Activated CD4-positive, alpha-beta T cell treated with anti-CD3 and anti-CD28 coated beads for 4 hours (primary cell): ENCODE results near the gene RACGAP1.
"Not testable (repeated sequence)": the region's sequence is repeated elsewhere in the genome, so short reads cannot be mapped to it uniquely, and the experiment has no call there.

Experiments
- DNase-seq, 2 donors: peaks; one replicate each; pipeline ENCODE4 v3.0.0-alpha.2; 2020

RACGAP1 gene

DNA sequence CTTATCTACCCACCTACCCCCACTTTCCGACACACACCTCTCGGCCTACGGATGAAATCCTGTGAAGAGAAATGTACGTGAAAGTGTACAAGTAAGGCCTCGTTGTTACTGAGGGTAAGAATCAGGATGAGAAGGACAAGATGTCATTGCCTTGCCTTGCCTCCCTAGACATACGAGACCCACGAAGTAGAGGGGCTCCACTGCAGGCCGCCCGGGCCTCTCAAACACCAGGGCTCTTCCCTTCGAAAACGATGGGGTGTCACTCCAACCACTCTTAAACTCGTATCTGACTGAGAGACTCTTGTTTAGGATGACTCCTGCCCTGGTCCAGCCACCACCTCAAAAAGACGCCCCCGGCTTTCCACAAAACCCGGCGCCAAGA lies 498 bp downstream of the RACGAP1 start:
- peak in 1 of 2 donors; percentile 5 for DNase-seq

DNA sequence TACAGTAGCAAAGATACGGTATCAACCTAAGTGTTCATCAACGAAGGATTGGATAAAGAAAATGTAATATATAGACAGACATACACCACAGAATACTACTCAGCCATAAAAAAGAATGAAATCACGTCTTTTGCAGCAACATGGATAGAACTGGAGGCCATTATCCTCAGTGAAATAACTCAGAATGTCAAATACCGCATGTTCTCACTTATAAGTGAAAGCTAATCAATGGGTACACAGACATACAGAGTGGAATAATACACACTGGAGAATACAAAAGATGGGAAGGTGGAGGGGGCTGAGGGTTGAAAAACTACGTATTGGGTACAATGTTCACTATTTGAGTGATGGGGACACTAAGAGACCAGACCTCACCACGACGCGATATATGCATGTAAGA lies 1.1 kb downstream of the RACGAP1 start:
- no peak for DNase-seq

DNA sequence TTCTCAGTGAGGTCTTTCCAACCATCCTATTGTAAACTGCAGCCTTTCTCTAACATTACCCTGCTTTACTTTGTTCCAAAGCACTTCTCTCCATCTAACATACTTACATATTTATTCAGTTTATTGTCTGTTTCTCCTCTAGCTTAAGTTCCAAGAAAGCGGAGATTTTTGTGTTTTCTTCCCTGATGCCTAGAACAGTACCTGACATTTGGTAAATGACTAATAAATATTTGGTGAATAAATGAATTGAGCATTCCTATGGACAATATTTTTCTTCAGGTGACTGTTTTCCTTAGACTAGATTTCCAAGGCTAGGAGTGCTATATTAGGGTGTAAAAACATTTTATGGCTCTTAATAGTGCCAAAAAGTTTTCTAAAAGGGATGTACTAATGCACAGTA lies 2.4 kb downstream of the RACGAP1 start:
- no peak for DNase-seq

DNA sequence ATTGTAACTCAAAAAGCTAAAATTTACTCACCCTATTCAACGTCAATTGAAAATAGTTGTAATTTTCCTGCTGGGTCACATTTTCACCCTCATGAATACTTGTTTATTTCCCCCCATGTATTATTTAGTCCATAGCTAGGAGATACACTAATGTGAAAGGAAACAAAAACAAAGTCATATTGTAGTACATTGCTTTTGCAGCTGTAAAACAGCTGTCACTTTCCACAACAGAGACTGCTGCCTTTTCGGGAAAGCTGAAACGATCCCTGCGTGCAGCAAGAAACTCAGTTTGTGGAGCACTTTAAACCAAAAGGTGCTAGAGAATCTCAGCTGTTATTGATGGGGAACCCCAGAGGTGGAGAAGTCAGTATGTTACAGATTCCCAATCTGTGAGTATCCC lies 4.3 kb downstream of the RACGAP1 start:
- DNase-seq, result no peak

DNA sequence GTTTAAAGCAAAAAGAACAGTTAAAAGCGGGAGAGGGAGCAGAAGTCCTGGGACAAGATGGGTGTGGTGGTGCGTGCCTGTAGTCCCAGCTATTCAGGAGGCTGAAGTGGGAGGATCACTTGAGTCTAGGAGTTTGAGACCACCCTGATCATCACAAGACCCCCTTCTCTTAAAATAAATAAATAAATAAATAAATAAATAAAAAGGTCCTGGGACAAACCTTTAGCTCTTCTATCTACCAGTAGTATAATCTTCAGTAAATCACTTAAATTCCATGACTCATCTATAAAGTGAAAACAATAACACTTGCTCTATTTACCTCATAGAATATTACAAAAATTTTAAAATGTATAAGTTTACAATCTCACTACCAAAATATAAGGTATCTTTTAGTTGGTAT lies 5.8 kb downstream of the RACGAP1 start:
- no peak for DNase-seq

DNA sequence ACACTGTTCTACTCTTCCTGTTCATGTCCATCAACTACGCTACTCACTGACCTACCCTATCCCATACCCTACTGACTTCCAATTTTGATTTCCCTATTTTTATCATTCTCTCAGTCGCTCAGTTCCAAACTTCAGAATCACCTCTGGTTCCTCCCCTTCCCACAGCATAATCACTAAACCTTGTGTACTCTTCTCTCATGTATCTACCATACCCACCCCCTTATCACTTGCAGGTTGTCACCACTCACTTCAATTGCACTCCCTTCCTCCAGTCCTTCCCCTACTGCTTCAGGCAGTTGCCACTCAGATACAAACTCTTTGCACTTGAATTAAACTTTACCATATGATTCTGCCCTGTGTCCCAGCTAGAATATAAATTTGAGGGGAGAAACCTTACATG lies 6.3 kb downstream of the RACGAP1 start:
- no peak for DNase-seq

DNA sequence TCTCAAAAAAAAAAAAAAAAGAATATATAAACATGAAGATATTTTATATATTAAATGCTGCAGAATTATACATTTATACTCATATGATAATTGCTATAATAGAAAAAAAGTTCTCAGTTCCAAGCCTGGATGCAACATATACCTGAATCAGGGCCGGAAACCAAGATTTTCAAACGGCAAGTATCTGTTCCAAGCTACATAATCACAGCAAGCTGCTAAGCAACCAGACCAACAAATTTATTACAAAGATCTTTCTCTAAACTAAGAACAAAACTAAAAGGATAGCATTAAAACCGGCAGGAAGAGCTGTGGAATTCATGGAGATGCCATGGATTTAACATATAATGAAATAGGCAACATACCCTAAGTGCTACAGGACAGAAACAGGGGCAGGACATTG lies 7.1 kb downstream of the RACGAP1 start:
- DNase-seq, result no peak

DNA sequence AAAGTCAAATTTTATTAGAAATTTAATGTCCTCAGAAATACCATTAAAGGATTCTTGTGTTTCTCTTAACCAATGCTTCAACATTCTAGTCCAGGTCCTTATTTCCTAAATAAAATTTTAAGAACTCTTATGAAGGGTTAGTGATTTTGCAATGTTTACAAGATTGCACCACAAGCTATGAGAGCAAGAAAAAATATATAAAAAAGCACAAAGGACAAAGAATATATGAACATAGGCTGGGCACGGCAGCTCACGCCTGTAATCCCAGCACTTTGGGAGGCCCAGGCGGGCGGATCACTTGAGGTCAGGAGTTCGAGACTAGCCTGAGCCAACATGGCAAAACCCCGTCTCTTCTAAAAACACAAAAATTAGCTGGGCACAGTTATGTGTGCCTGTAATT lies 7.7 kb downstream of the RACGAP1 start:
- DNase-seq, result no peak

DNA sequence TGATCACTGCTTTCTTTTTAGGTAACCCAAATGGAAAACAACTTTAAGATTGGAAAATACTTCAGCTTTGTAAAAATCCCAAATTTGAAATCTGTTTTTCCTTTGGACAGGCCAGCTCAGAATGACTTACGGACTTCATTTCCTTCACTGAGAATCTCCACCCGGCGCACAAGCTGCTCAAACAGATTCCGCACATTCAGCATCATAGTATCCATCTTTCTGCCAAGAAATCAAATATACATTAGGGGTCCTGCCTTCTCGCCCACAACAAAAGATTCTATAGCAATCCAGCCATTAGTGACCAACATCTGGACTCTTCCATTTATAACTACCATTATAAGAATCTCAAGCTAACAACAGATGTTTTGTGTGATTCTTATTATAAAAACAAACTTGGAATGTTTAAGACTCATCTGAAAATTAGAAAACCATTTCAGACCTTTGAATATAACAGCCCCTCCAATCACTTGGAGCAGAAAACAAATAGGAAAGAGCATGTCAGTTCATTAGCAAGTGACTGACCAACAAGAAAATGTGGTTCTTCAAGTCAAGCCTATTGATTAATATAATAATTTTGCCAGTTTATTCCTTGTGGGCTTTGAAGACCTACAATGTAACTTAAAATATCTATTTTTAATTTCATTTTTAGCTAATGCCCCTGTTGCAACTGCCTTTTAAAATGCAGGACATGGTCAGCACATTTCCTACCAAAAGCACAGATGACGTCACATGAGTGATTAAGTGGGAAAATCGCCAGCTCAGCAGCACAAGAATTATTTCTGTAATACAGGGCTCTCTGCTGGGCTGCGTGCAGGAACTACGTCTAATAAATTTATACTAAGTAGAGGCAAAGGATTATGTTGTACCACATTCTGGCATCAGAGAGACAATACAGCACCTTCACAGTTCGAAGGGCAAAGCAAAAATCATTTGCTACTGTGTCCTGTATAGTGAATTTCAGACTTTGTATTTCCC lies 8.5 kb downstream of the RACGAP1 start:
- no peak for DNase-seq

DNA sequence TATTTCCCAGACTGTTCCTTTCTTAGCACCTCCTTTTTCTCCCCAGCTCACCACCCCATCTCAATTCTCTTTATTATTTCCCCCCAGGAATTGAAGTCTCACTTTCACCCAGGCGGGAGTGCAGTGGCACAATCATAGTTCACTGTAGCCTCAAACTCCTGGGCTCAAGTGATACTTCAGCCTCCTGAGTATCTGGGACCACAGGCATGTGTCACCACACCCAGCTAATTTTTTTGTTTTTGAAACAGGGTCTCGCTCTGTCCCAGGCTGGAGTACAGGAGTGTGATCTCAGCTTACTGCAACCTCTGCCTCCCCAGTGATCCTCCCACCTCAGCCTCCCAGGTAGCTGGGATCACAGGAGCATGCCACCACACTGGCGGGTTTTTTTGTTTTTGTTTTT lies 11.0 kb downstream of the RACGAP1 start:
- no peak for DNase-seq

DNA sequence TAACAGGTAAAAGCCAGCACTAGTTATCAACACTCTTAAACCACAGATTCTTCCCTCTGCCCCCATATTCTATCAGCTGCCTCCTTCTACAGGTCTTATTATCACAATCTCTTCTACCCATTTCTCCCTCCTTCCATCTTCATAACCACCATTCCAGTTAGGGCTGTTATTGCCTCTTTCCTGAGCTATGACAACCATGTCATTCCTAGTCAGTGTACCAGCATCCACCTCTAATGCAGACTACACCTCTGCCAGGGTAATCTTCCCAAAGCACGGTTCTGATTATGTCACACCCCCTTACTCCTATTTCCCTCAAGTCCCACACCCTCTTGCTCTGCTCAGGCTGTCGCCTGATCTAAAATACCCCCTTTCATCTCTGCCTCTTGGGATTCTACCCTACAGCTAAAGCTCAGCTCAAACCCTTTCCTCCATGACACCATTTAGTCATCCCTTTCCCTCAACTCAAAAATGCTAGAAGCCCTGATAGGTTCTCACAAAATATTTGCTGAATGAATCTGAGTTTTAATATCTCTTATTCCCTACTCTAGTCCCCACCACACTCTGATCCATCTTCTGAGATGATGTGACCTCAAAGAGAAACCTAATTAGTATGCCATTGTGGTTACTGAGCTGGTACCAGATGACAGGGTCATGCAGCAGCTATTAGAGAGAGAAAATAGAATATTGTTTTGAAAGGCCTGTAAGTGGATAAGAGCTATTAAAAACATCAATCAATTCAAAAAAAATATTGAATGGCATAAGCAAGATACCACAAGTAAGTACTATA lies 11.7 kb downstream of the RACGAP1 start:
- DNase-seq, result no peak

DNA sequence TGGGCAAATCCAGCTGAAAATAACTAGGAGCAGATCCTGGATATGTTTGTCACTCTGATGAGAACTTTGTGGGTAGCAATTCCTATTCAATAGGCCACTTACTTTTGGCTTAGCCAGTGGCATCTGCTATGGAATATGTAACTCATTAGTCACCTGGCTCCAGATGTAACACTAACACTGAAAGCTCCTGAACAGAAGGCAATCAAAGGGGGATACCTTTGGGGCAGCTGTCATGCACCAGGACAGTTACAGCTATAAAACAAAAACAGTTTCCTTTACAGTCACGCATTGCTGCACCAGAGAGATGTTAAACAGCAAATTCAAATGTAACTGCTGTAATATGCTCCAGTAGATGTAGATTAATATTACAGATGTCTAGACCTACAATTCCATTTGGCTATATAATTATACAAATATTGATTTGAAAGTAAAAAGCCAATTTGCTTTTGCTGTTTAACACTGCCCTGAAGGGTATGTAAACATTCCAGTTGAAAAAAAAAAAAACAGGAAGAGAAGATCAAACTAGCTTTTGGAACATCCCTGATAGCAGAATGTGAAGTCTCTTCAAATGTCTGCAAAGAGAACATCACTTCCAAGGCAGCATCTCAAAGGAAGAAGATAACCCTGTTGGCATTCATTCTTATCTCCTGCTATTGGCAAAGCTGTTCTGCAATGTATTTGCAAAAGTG lies 18.4 kb downstream of the RACGAP1 start:
- DNase-seq, result no peak

DNA sequence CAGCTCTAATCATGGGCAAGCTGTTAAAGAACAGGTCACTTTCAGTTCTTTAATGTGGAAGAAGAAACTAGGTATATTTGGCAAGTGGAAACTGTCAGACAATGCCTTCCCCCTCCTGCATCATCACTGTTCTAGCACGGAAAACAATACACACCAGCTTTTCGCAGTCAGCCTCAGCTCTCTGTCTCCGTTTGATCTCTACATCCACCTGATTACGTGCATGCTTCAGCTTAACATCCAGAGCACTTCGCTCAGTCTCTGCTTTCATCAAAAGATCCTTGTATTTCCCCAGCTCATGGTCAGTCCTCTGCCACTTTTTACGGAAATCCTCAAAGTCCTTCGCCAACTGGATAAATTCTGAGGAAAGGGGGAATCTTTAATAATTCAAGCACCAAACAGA lies 19.0 kb downstream of the RACGAP1 start:
- no peak for DNase-seq

DNA sequence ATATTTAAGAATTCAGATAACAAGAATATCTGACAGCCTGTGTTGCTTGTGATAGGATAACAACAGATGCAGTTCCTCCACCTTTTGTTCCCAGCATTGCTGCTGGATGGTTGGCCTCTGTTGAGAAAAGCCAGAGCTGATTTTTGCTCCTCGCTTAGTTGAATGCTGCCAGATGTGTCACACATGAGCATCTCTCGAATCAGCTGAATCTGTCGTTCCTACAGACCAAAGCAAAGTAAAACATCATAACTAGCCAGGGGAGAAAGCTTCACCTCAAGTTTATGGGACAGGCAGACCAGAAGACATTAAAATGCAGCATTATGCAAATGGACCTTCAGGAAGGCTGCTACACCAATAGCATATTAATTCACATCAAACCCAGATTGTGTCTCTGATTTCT lies 20.1 kb downstream of the RACGAP1 start:
- DNase-seq, result no peak

DNA sequence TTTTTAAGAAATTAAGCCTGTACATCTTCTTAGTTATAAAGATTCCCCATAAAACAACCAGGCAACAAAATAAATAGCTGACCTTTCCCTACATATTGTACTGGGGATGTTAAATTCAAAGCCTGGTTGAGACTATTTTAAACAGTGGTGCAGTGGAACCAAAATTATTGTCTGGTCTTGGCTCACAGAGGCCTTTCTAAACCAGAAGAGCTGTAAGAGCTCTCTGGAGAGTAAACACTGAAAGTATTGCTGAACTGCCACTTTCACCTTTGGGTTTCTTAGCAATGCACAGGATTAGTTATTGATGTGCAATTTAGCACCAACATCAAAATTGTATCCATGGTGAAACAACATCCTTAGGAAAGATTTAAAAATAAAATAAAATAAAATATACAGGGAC lies 20.6 kb downstream of the RACGAP1 start:
- no peak for DNase-seq

DNA sequence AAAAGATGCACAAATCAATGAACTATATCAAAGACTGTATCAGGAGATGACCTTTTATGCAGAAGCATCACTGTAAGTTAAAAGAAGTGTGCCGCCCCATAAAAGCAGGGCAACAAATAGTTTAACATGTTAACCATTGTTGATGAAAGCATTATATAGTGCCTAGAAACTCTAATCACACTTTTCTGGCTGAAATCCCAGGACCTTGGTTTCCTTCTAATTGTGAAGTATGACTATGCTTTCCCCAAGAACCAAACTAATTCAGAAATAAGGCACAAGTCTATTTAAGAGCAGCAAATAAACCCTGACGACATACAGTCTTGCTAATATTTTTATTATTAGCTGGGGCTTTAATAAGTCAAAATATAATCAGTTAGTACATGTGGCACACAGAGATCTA lies 21.7 kb downstream of the RACGAP1 start:
- DNase-seq, result no peak

DNA sequence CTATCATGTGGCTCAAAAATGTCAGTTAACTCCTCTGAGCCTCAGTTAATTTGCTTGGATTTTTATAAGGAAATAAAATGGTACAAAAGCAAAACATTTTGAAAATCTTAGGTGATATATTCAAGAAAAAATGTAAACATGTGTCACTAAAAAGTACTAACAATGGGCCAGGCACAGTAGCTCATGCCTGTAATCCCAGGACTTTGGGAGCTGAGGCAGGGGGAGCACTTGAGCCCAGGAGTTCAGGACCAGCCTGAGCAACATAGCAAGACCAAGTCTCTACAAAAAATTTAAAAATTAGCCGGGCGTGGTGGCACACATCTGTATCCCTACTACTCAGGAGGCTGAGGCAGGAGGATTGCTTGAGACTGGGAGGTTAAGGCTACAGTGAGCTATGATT lies 26.8 kb downstream of the RACGAP1 start:
- no peak for DNase-seq

DNA sequence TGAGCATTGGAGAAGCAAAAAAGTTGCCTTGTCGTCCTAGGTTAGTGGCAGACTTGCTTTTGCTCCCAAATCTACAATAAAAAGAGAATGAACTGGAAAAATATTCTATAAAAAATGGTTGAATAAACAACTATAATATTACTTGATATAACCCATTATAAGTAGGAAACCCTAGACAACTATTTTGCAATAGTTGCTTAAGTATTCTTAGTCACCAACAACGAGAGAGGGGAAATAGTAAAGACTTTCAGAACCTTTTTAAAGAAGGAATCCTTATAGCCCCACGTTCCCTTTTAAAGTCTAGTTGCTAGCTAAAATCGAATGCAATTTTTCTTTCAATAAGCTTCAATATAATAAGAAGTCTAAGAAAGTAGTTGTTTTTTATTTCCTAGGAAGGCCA lies 35.0 kb downstream of the RACGAP1 start:
- no peak for DNase-seq

DNA sequence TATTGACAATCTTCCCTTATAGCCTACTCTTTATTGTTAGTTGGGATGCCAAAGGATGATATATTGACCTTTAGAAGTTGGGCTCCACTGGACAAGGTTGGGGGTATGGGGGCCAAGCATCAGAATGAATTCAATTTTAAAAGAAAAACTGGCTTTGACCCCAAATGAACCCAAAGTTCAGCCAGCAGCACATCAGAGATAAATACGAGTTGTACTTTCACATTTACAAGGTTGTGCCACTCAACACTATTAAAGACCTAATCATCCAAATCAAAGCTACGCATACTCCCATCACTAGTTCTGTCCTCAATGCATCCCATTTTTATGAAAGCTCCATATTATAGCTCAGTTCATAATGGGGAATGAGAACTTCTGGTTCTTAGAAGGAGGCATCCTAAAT lies 35.9 kb downstream of the RACGAP1 start:
- DNase-seq, result not testable (repeated sequence)

DNA sequence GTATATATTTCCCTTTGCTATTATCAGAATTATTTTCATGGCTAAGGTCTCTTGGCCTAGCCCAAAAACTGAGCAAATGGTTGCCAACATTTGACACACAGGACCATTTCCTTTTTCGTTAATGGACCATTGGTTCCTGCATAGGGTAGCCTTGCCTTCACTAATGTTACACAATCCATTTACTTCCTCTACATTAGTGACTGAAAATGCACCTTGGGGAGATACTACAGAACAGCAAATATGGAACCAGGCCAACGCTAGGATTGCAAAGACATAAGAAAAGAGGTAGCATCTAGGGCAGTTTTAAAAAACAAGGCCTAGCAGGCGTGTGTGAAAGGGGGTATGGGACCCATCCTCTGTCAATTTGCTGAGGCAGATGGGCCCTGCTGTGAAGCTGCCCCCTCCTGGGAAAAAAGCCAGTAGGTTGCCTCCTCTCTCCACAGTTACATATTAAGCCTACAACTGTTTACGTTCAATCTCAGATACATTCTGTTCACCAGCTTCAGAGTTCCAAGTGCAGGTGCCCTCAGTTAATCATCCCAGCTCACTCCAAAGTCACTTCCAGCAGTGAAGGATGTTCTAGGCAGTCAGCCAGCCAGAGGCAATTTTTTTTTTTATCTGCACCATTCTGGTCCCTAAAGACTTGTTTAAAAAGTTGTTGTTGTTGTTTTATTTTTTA lies 37.5 kb downstream of the RACGAP1 start:
- DNase-seq, result no peak

DNA sequence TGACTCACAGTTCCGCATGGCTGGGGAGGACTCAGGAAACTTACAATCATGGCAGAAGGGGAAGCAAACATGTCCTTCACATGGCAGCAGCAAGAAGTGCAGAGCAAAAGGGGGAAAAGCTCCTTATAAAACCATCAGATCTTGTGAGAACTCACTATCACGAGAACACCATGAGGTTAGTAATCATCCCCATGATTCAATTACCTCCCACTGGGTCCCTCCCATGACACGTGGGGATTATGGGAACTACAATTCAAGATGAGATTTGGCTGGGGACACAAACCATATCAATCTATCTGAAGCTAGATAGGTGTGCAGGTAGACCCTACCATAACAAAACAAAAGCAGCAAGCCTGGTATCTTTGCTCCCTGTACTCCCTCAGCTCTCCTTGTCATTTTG lies 38.8 kb downstream of the RACGAP1 start:
- DNase-seq, result not testable (repeated sequence)

DNA sequence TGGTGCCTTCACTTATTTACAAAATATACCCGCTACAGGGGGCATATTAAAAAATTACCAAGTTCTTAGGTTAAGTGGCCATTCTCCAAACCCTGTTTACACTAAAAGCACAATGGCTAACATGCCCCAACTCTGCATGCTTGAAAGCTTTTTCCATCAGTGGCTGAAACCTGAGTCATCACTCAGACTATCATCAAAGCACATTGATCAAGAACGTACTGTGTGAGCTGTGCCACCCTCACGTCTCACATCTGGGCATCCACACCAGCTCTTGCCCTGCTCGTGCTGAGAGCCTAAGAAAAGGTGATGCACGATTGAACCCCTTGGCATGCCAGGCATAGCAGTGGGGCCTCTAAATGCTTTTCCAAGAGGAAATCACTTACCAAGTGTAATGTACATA lies 39.3 kb downstream of the RACGAP1 start:
- no peak for DNase-seq
